HepG2 (cell line): ENCODE measurements around the gene MICA. TPM values are rescaled to one million over a fixed set of nuclear protein-coding genes. Genes with fewer than 3 reads are reported as not detected.

Experiments used
- JDP2 ChIP-seq: sonication (generic); formaldehyde crosslinking; IDR thresholded peaks from 2 replicates; pipeline ENCODE4 v1.8.1; 2022; ENCODE audit warnings: missing genetic modification reagents, borderline replicate concordance
- SNAI1 ChIP-seq: sonication (generic); formaldehyde crosslinking; IDR thresholded peaks from 2 replicates; pipeline ENCODE4 v1.5.0; 2020; ENCODE audit warnings: mild to moderate bottlenecking, missing genetic modification reagents, borderline replicate concordance
- SP140L ChIP-seq: sonication (generic); formaldehyde crosslinking; IDR thresholded peaks from 2 replicates; pipeline ENCODE4 v1.4.0; 2020; ENCODE audit warnings: missing genetic modification reagents, borderline replicate concordance
- TBP ChIP-seq: sonication (generic); formaldehyde crosslinking; IDR thresholded peaks from 2 replicates; pipeline ENCODE4 v1.5.0; 2020; ENCODE audit warnings: missing genetic modification reagents
- ZBTB7A ChIP-seq: sonication (generic); formaldehyde crosslinking; IDR thresholded peaks from 2 replicates; pipeline ENCODE4 v1.8.0; 2022; ENCODE audit warnings: mild to moderate bottlenecking, missing genetic modification reagents
- ZNF543 ChIP-seq: sonication (generic); formaldehyde crosslinking; IDR thresholded peaks from 2 replicates; pipeline ENCODE4 v1.4.0; 2020; ENCODE audit warnings: mild to moderate bottlenecking, missing genetic modification reagents
- polyA plus RNA-seq, 8 experiments: library from polyadenylated mRNA; depleted of rRNA in 3 of 8; stranded (reverse) in 7 of 8; unstranded in 1 of 8; fragments of >200 nt; fragmentation: Illumina TruSeq in 4 of 8; extraction: Trizol in 4 of 8; gene quantifications; 2 replicates each; pipeline versions ENCODE4 v1.2.1 to v1.2.3, GENCODE V29; 2011 to 2016; ENCODE audit warnings: low read depth in 4 of 8, missing spikeins in 1 of 8, mixed read lengths in 1 of 8; ENCODE audit not compliant: insufficient read depth in 1 of 8
- total RNA-seq, 5 experiments: library from RNA; depleted of rRNA; stranded (reverse); fragments of >200 nt; fragmentation: Illumina TruSeq; extraction: Trizol; gene quantifications; 2 replicates each; pipeline ENCODE4 v1.2.3, GENCODE V29; 2016; ENCODE audit warnings: low read depth in 1 of 5
- TF ChIP-seq, protein P1 (sequence below): sonication (generic); formaldehyde crosslinking; IDR thresholded peaks from 2 replicates; pipeline ENCODE4 v1.5.1; 2020; ENCODE audit warnings: mild to moderate bottlenecking, missing genetic modification reagents, borderline replicate concordance
- TF ChIP-seq, protein P2 (sequence below): sonication (generic); formaldehyde crosslinking; IDR thresholded peaks from 2 replicates; pipeline ENCODE4 v1.4.0; 2020; ENCODE audit warnings: missing genetic modification reagents, borderline replicate concordance
- TF ChIP-seq, protein P3 (sequence below): sonication (generic); formaldehyde crosslinking; IDR thresholded peaks from 2 replicates; pipeline ENCODE4 v1.4.0; 2020; ENCODE audit warnings: missing genetic modification reagents
- TF ChIP-seq, protein P4 (sequence below): sonication (generic); formaldehyde crosslinking; IDR thresholded peaks from 2 replicates; pipeline ENCODE4 v1.4.0; 2020; ENCODE audit warnings: missing genetic modification reagents, borderline replicate concordance
- TF ChIP-seq, protein P5 (sequence below): sonication (generic); formaldehyde crosslinking; IDR thresholded peaks from 2 replicates; pipeline ENCODE4 v1.5.1; 2020; ENCODE audit warnings: missing genetic modification reagents, mild to moderate bottlenecking, borderline replicate concordance
- TF ChIP-seq, protein P6 (sequence below): sonication (generic); formaldehyde crosslinking; IDR thresholded peaks from 2 replicates; pipeline ENCODE4 v1.4.0; 2020; ENCODE audit warnings: missing genetic modification reagents

Gene MICA
- total and polyA plus RNA-seq, 2 of the 13 experiments (the other 11 are each of a cell fraction or from before 2014, with no cell fraction given), result 21.6 to 38.1 TPM

DNA sequence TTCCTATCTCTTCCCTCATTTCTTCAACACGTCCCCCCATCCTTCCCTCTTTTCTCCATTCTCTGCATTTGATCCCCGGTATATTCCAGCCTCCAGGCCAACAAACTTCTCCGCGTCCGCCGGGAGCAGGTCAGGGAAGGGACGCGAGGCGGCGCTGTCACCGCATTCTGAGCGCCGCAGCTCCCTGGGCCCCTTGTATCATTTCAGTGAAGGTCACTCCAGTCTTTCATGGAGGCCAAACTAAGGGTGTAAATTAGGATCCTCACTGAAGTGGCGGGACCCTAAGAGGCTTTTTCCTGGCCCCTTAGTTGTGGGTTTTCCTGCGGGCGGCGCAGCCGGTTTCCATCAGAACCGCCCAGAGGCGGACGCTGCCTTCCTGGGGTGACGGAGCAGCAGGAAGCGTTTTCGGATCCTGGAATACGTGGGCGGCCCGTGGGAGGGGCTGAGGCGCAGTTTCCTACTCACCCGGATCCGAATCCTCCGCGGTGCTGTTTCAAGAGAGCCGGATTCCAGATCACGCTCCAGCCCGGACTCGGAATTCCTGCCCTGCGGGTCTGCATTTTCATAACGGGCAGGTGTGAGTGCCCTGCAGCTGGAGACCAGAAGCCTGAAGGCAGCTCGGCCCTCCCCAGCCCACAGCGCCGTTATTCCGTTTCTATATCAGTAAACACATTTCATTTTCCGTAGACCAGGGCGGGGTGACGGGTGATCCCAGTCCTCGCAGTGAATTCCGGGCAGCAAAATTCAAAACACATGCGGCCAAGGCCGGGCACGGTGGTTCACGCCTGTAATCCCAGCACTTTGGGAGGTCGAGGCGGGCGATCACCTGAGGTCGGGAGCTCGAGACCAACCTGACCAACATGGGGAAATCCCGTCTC lies 3.6 kb upstream of the MICA start (continued):
- TF ChIP-seq, protein P1, sequence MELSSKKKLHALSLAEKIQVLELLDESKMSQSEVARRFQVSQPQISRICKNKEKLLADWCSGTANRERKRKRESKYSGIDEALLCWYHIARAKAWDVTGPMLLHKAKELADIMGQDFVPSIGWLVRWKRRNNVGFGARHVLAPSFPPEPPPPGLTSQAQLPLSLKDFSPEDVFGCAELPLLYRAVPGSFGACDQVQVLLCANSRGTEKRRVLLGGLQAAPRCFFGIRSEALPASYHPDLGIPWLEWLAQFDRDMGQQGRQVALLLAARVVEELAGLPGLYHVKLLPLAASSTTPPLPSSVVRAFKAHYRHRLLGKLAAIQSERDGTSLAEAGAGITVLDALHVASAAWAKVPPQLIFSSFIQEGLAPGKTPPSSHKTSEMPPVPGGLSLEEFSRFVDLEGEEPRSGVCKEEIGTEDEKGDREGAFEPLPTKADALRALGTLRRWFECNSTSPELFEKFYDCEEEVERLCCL, result no peak
- TF ChIP-seq, protein P2, sequence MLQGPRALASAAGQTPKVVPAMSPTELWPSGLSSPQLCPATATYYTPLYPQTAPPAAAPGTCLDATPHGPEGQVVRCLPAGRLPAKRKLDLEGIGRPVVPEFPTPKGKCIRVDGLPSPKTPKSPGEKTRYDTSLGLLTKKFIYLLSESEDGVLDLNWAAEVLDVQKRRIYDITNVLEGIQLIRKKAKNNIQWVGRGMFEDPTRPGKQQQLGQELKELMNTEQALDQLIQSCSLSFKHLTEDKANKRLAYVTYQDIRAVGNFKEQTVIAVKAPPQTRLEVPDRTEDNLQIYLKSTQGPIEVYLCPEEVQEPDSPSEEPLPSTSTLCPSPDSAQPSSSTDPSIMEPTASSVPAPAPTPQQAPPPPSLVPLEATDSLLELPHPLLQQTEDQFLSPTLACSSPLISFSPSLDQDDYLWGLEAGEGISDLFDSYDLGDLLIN (CRISPR knock-in tag), result peak; percentile 56; the same call in 1 of the 2 replicates
- TF ChIP-seq TBP (CRISPR knock-in tag) (0 out of 2 replicates have a peak, but pooled peaks have one; percentile 17), ZBTB7A (no peak), SP140L (CRISPR knock-in tag) (peak; percentile 39; the same call in 1 of the 2 replicates), SNAI1 (CRISPR knock-in tag) (no peak), JDP2 (CRISPR knock-in tag) (no peak), ZNF543 (CRISPR knock-in tag) (0 out of 2 replicates have a peak, but pooled peaks have one; percentile 72)
- TF ChIP-seq, protein P3, sequence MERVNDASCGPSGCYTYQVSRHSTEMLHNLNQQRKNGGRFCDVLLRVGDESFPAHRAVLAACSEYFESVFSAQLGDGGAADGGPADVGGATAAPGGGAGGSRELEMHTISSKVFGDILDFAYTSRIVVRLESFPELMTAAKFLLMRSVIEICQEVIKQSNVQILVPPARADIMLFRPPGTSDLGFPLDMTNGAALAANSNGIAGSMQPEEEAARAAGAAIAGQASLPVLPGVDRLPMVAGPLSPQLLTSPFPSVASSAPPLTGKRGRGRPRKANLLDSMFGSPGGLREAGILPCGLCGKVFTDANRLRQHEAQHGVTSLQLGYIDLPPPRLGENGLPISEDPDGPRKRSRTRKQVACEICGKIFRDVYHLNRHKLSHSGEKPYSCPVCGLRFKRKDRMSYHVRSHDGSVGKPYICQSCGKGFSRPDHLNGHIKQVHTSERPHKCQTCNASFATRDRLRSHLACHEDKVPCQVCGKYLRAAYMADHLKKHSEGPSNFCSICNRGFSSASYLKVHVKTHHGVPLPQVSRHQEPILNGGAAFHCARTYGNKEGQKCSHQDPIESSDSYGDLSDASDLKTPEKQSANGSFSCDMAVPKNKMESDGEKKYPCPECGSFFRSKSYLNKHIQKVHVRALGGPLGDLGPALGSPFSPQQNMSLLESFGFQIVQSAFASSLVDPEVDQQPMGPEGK (CRISPR knock-in tag), result peak; percentile 44
- TF ChIP-seq, protein P4, sequence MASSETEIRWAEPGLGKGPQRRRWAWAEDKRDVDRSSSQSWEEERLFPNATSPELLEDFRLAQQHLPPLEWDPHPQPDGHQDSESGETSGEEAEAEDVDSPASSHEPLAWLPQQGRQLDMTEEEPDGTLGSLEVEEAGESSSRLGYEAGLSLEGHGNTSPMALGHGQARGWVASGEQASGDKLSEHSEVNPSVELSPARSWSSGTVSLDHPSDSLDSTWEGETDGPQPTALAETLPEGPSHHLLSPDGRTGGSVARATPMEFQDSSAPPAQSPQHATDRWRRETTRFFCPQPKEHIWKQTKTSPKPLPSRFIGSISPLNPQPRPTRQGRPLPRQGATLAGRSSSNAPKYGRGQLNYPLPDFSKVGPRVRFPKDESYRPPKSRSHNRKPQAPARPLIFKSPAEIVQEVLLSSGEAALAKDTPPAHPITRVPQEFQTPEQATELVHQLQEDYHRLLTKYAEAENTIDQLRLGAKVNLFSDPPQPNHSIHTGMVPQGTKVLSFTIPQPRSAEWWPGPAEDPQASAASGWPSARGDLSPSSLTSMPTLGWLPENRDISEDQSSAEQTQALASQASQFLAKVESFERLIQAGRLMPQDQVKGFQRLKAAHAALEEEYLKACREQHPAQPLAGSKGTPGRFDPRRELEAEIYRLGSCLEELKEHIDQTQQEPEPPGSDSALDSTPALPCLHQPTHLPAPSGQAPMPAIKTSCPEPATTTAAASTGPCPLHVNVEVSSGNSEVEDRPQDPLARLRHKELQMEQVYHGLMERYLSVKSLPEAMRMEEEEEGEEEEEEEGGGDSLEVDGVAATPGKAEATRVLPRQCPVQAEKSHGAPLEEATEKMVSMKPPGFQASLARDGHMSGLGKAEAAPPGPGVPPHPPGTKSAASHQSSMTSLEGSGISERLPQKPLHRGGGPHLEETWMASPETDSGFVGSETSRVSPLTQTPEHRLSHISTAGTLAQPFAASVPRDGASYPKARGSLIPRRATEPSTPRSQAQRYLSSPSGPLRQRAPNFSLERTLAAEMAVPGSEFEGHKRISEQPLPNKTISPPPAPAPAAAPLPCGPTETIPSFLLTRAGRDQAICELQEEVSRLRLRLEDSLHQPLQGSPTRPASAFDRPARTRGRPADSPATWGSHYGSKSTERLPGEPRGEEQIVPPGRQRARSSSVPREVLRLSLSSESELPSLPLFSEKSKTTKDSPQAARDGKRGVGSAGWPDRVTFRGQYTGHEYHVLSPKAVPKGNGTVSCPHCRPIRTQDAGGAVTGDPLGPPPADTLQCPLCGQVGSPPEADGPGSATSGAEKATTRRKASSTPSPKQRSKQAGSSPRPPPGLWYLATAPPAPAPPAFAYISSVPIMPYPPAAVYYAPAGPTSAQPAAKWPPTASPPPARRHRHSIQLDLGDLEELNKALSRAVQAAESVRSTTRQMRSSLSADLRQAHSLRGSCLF (CRISPR knock-in tag), result no peak
- TF ChIP-seq, protein P5, sequence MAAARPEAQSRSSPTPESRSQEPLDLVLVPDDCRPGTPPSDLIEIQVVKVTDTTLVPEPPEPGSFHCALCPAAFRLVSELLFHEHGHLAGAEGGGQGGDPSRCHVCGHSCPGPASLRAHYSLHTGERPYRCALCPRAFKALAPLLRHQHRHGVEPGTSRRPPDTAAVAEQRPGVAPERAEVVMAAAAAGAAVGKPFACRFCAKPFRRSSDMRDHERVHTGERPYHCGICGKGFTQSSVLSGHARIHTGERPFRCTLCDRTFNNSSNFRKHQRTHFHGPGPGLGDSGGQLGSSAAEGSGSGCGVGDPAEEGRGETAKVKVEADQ (CRISPR knock-in tag), result no peak
- TF ChIP-seq, protein P6, sequence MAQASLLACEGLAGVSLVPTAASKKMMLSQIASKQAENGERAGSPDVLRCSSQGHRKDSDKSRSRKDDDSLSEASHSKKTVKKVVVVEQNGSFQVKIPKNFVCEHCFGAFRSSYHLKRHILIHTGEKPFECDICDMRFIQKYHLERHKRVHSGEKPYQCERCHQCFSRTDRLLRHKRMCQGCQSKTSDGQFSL, result no peak; the same call in 1 of the 2 replicates
